Measurements from ENCODE around the gene IQGAP2. TPM values are rescaled to one million over a fixed set of nuclear protein-coding genes. Genes with fewer than 3 reads are reported as not detected.

The IQGAP2 gene
- total RNA-seq, 1 donor from 2014 or later: 43.5 TPM

DNA sequence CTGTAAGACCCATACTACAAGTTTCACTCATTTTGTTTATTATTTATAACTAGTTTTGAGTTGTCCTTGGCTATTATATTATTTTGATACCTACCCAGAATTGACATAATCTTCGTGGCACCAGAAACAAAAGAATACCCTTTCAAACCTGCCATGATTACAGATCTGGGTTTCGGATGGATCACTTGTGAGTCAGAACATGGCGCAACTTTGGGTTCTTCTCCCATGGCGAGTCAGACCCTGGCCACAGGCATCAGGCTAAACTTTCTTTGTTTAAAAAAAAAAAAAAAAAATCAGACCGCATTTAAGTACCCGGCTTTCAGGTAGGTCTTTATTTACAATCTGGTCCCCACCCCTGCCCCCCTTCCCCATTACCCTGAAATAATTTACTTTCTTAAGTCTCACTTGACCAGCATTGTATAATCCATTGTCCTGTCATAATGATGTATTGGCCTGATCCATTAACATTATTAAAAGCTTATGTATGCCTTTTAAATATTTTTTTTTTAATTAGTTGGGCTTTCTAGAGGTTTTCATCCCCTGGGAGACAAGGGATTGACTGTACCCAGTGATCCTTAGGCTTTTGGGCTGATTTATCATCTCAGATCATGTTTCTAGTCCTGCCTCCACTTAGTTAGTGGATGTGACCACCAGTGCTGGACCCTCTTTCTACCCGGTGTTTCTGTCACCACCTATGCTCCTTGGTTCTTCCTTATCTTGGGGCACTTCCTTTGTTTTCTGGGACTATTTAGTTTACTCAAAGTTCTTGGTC lies 176.3 kb downstream of the IQGAP2 start:
- H3K27ac Mint-ChIP-seq: no peak overlapping the region
- H3K36me3 Mint-ChIP-seq (ENCODE audit: low read depth): peaks cover 11% of the 10 kb centered on the region
- H3K4me3 Mint-ChIP-seq: no peak overlapping the region
- intact Hi-C loops (cut with micrococcal nuclease): no loop called here
- peaks cover 33% of the 10 kb centered on the region for H3K4me1 Mint-ChIP-seq (ENCODE audit: low read depth)
- no peaks in the 10 kb centered on the region for H3K27me3 Mint-ChIP-seq (ENCODE audit: insufficient read depth)
- DNase-seq (ENCODE audit: low spot score): no peak
- H3K9me3 Mint-ChIP-seq: no peaks in the 10 kb centered on the region

DNA sequence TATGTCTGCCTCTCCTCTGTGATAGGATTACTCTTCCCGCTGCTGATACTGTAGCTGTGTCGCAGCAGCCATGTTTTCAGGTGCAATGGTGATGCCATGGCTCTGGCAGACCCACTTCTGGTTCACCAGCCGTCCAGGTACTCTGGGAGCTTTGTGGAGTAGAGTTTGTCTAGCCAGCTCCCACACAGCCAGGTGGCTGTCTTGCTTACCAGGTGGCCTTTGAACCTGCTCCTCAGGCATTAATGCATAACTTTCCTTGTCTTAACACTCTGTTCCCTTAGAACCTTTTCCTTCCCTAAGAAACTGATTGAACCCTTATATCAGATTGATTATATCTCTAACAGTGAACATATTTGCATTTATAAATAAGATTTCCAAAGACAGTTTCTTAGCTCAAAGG lies 177.9 kb downstream of the IQGAP2 start:
- Mint-ChIP-seq H3K27me3 (ENCODE audit: insufficient read depth) (no peaks in the 10 kb centered on the region), H3K4me1 (ENCODE audit: low read depth) (peaks cover 33% of the 10 kb centered on the region), H3K36me3 (ENCODE audit: low read depth) (peaks cover 19% of the 10 kb centered on the region), H3K9me3 (no peaks in the 10 kb centered on the region), H3K27ac (no peak overlapping the region), H3K4me3 (no peak overlapping the region)
- intact Hi-C loops (cut with micrococcal nuclease): no loop called here
- no peak for DNase-seq (ENCODE audit: low spot score)

DNA sequence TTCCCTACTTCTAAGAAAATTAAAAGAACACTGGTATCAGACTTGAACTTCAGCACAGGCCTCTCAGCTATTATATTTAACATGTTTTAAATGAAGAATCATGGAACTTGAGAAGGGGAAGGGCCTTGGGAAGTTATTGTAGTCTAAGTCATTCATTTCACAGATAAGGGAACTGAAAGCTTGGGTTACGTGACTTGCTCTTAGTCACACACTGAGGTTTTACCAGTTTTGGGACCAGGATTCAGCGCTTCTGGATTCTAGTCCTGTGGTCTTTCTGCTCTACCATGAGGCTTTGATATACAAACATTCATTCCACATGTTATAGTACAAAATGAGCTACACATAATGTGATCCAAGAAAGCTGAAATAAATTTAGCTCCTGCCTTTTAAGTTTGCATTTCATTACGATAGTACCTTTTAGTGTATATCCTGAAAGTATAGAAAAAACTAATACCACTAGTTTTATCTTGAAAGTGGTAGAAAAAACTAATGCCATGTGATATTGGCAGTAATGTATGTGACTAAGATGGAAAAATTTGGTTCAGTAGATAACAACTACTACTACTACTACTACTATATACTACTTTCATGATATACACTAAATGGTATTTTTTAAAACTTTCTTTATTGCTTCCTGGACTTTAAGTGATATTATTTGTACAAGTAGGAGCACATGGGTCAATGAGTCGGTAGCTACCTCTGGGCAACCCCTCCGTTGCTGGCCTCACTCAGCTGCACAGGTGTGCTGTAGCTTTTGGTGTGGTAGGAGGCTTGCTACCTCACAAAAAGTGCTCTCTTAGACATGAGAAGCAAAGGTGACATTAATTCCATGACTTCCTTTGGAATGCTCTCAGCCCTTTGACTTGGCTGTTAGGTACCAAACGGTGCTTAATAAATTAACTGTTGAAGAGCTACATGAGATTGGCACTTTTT lies 179.4 kb downstream of the IQGAP2 start:
- no peak for DNase-seq (ENCODE audit: low spot score)
- Mint-ChIP-seq H3K36me3 (ENCODE audit: low read depth) (peaks cover 15% of the 10 kb centered on the region), H3K4me3 (no peak overlapping the region), H3K27me3 (ENCODE audit: insufficient read depth) (no peaks in the 10 kb centered on the region), H3K27ac (no peak overlapping the region), H3K9me3 (no peaks in the 10 kb centered on the region), H3K4me1 (ENCODE audit: low read depth) (peaks cover 33% of the 10 kb centered on the region)
- intact Hi-C loops (cut with micrococcal nuclease): loop anchor here (1.0 kb wide), 5 partner anchors 35 to 313 kb away; no protein-coding TSS in a partner anchor

DNA sequence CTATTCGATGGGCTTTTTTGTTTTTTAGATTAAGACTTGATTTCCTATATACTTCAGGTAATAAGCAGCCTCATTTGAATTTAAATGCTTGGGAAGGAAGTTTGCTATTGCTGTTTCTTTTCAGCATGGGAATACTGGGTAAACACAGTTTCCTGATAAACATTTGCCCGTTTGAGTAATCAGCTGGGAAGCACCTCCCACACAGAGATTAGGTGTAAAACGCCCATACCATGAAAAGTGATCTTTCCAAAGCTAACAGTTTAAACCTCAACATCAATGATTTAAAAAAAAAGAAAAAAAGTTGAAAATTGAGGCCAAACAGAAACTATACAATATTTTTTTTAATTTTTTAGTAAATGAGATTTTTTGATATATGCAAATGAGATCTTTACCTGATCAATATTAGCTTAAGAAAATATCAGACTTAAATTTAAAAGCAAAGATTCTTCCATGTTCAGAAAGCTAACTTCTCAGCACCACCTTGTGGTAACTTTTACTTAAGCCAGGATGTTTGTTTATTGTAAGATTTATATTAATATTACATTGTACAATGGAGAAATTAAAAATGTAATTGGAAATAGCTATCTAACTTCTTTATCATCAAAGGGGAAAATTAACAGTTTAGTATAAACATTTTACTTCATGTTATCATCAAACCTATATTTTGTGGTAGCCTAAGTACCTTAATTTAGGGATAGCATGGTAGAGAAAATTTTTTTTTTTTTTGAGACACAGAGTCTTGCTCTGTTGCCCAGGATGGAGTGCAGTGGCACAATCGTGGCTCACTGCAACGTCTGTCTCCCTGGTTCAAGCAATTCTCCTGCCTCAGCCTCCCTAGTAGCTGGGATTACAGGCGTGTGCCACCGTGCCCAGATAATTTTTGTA lies 180.3 kb downstream of the IQGAP2 start:
- Mint-ChIP-seq H3K4me1 (ENCODE audit: low read depth) (peaks cover 25% of the 10 kb centered on the region), H3K27me3 (ENCODE audit: insufficient read depth) (no peaks in the 10 kb centered on the region), H3K27ac (no peak overlapping the region), H3K9me3 (no peaks in the 10 kb centered on the region), H3K4me3 (no peak overlapping the region), H3K36me3 (ENCODE audit: low read depth) (peaks cover 14% of the 10 kb centered on the region)
- intact Hi-C loops (cut with micrococcal nuclease): loop anchor here (1.0 kb wide), 1 partner anchor 245 kb away; no protein-coding TSS in a partner anchor
- DNase-seq (ENCODE audit: low spot score): no peak

DNA sequence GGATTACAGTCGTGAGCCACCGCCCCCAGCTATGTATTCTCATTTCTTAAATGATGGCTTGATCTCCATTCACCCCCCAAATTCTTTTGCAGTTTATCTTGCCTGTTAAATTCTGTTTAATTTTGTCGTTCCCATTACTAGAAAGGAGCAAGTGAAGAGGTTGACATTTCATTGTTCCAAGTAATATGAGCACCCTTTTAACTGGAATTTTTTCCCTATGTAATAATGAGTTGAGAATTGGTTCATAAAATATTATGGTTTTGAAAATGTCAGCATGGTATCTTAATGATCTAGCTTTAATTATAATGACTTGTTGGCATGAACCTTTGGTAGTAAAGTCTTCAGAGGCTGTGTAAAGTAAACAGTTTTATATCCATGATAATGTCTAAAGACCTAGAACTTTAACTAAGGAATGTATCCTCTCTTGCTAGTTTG lies 182.7 kb downstream of the IQGAP2 start:
- H3K9me3 Mint-ChIP-seq: no peaks in the 10 kb centered on the region
- H3K36me3 Mint-ChIP-seq (ENCODE audit: low read depth): peaks cover 28% of the 10 kb centered on the region
- peaks cover 30% of the 10 kb centered on the region for H3K4me1 Mint-ChIP-seq (ENCODE audit: low read depth)
- H3K4me3 Mint-ChIP-seq: no peak overlapping the region
- no peak for DNase-seq (ENCODE audit: low spot score)
- H3K27ac Mint-ChIP-seq: no peak overlapping the region
- no peaks in the 10 kb centered on the region for H3K27me3 Mint-ChIP-seq (ENCODE audit: insufficient read depth)
- intact Hi-C loops (cut with micrococcal nuclease): no loop called here

DNA sequence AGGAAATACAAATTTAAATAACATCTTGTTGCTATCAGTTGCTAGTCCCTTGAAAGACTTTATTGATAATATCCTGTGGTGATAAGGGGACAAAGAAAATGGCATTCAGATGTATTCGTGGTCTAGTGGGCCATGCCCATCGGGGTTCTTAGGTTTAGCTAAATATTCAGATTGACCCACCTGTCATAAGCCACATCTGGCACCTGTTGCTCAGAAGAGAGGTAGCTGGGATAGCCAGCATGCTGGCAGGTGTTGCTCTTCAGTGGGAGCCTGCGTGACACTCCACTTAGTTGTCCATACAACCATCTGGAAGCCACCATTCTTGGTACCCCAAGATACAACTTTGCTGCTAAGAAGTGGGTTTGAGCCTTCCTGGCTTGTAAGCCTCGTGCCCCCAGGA lies 183.4 kb downstream of the IQGAP2 start:
- no peaks in the 10 kb centered on the region for H3K9me3 Mint-ChIP-seq
- no peak overlapping the region for H3K4me3 Mint-ChIP-seq
- H3K36me3 Mint-ChIP-seq (ENCODE audit: low read depth): peaks cover 32% of the 10 kb centered on the region
- intact Hi-C loops (cut with micrococcal nuclease): no loop called here
- H3K4me1 Mint-ChIP-seq (ENCODE audit: low read depth): peaks cover 27% of the 10 kb centered on the region
- H3K27me3 Mint-ChIP-seq (ENCODE audit: insufficient read depth): no peaks in the 10 kb centered on the region
- H3K27ac Mint-ChIP-seq: no peak overlapping the region
- no peak for DNase-seq (ENCODE audit: low spot score)

DNA sequence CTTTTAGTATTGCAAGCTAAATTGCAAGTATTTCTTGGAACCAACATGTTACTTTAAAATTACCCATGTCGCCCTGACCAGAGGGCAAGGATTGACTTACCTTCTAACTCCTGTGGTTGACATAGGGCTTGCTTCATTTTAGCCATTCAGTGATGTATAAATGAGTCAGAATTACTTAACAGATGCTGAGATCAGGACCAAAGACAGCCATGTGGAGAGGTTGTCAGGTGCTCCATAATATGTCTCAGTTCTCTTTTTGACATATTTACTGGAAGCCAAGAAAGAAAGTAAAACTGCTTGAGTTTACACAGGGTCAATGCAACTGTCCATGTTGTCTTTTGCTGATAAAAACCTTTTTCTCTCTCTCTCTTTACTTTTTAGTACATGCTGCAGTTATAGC lies 186.9 kb downstream of the IQGAP2 start:
- H3K4me3 Mint-ChIP-seq: no peak overlapping the region
- intact Hi-C loops (cut with micrococcal nuclease): no loop called here
- DNase-seq (ENCODE audit: low spot score): no peak
- peaks cover 9% of the 10 kb centered on the region for H3K4me1 Mint-ChIP-seq (ENCODE audit: low read depth)
- no peaks in the 10 kb centered on the region for H3K27me3 Mint-ChIP-seq (ENCODE audit: insufficient read depth)
- H3K9me3 Mint-ChIP-seq: no peaks in the 10 kb centered on the region
- no peak overlapping the region for H3K27ac Mint-ChIP-seq
- H3K36me3 Mint-ChIP-seq (ENCODE audit: low read depth): peaks cover 53% of the 10 kb centered on the region

DNA sequence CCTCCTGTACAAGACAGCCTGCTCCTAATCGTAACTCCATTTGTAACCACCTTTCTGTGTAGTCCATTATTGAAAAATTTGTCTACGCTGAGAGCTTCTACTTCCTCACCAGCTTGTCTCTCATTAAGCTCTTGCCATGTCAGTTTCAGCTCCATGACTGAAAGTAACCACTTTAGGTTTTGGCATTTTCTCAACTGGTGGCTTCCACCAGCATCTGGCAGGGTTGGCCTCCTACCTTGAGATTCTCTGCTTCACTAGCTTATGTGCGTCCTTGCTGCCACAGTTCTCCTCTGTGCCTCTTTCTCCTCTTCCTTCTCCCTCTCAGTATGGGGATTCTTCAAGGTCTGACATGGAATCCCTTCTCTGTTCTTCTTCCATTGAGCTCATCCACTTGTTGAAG lies 188.3 kb downstream of the IQGAP2 start:
- no peaks in the 10 kb centered on the region for H3K9me3 Mint-ChIP-seq
- intact Hi-C loops (cut with micrococcal nuclease): no loop called here
- no peaks in the 10 kb centered on the region for H3K27me3 Mint-ChIP-seq (ENCODE audit: insufficient read depth)
- H3K27ac Mint-ChIP-seq: no peak overlapping the region
- H3K4me1 Mint-ChIP-seq (ENCODE audit: low read depth): peaks cover 9% of the 10 kb centered on the region
- H3K36me3 Mint-ChIP-seq (ENCODE audit: low read depth): peaks cover 55% of the 10 kb centered on the region
- DNase-seq (ENCODE audit: low spot score): no peak
- no peak overlapping the region for H3K4me3 Mint-ChIP-seq

DNA sequence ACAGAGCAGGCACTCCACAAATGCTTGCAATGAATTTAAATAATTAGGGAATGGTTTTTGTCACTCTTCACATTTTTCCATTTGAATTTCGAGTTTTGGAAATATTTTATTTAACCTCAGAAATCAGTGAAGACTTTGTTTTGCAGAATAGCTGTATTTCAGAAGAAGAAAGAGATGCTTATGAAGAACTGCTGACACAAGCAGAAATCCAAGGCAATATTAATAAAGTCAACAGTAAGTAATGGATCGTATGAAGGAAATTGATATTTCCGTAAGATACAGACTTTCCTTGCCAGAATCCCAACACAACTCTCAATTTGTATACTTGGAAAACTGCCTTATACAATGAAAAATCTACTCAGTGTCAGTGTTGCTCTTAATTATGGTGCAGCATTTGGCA lies 189.6 kb downstream of the IQGAP2 start:
- intact Hi-C loops (cut with micrococcal nuclease): no loop called here
- Mint-ChIP-seq H3K27me3 (ENCODE audit: insufficient read depth) (no peaks in the 10 kb centered on the region), H3K4me3 (no peak overlapping the region), H3K27ac (no peak overlapping the region), H3K4me1 (ENCODE audit: low read depth) (peaks cover 9% of the 10 kb centered on the region), H3K9me3 (no peaks in the 10 kb centered on the region), H3K36me3 (ENCODE audit: low read depth) (peaks cover 63% of the 10 kb centered on the region)
- DNase-seq (ENCODE audit: low spot score): no peak

DNA sequence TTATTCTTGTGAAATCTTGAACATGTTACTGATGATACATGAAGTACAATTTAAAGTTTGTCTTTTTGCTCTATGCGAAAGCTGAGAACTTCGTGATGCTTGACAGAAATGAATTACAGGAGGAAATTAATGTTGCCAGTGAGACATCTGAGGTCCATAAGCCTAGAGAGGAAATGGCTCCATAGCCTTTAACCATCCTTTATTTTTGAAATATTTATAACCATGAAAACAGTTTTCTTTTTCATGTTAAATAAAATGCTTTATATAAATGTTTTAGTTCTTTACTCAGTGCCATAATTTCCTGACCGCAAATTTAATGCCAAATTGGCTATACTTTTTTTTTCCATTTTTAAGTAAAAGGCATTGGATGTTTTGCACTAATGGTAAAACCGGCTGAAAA lies 191.0 kb downstream of the IQGAP2 start:
- Mint-ChIP-seq H3K9me3 (no peaks in the 10 kb centered on the region), H3K36me3 (ENCODE audit: low read depth) (peaks cover 59% of the 10 kb centered on the region), H3K27ac (no peak overlapping the region), H3K4me3 (no peak overlapping the region), H3K27me3 (ENCODE audit: insufficient read depth) (no peaks in the 10 kb centered on the region), H3K4me1 (ENCODE audit: low read depth) (peaks cover 9% of the 10 kb centered on the region)
- intact Hi-C loops (cut with micrococcal nuclease): no loop called here
- DNase-seq (ENCODE audit: low spot score): no peak

DNA sequence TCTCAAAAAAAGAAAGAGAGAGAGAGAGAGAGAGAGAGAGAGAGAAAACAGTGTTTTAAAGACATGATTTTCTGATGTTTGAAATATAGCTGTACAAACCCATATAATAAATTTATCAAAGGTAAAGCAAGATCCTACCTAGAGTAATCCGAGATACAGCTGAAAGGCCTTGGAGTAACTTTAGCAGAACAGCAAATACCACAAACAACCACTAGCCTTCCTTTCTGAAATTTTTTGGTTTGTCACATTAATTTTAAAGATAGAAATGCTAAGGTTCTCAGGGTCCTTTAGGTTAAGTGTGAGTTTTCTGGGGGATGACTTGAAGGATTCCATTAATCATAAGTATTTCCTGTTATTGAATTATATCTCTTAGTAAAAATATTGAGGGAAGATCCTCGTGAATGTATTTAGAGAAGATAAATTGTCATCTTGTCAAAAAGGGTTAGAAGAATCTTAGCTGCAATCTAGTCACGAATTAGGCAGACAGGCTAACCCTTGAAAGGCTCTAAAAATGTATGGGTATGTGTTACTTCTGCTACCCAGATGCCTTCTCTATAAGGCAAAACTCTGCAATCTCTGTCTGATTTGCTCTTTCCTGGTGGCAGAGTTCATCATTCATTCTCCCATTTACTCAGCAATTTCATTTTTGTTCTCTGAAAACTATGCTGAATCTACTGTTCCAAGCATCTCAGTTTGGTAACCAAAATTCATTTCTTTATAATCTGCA lies 192.8 kb downstream of the IQGAP2 start:
- Mint-ChIP-seq H3K4me3 (no peak overlapping the region), H3K4me1 (ENCODE audit: low read depth) (no peaks in the 10 kb centered on the region), H3K9me3 (no peaks in the 10 kb centered on the region), H3K36me3 (ENCODE audit: low read depth) (peaks cover 56% of the 10 kb centered on the region), H3K27ac (no peak overlapping the region), H3K27me3 (ENCODE audit: insufficient read depth) (no peaks in the 10 kb centered on the region)
- no peak for DNase-seq (ENCODE audit: low spot score)
- intact Hi-C loops (cut with micrococcal nuclease): no loop called here

DNA sequence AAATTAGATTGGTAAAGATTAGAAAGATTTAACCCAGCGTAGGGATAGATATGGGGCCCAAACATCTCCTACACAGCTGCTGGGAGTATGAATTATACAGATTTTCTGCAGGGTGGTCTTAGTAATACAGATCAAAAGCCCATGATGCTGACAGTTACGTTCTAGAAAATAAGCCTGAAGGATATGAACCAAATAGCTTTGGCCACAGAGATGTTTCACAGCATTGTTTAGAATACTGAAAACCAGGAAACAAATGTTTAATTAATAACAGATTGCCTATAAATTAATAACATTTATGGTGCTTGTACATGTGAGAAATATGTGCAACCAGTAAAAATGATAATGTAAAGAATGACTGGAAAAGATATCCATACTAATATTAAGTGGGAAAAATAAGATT lies 195.4 kb downstream of the IQGAP2 start:
- Mint-ChIP-seq H3K4me1 (ENCODE audit: low read depth) (peaks cover 16% of the 10 kb centered on the region), H3K4me3 (no peak overlapping the region), H3K27me3 (ENCODE audit: insufficient read depth) (no peaks in the 10 kb centered on the region), H3K27ac (no peak overlapping the region), H3K36me3 (ENCODE audit: low read depth) (peaks cover 51% of the 10 kb centered on the region), H3K9me3 (no peaks in the 10 kb centered on the region)
- DNase-seq (ENCODE audit: low spot score): no peak
- intact Hi-C loops (cut with micrococcal nuclease): no loop called here

Data from activated T-helper 1 cell treated with anti-CD3 and anti-CD28 coated beads, Interleukin-12 subunit alpha, Interleukin-12 subunit beta, Interleukin-2, Interleukin-4 antibody, amounts not matched to agents 30 ng/mL and 10 ng/mL and 1 ng/mL, durations not matched to agents 14 hours and 24 hours and 36 hours (primary cell).